ENCODE results near the gene FBXW7. TPM values are rescaled to one million over a fixed set of nuclear protein-coding genes. Genes with fewer than 3 reads are reported as not detected.

Gene FBXW7
- total RNA-seq, 1 experiment from 2014 or later, result 23.0 TPM

GRCh38 chr4:152530600-152530999 lies 5.3 kb downstream of the FBXW7 start (continued):
- TF ChIP-seq CTCF (IDR thresholded peaks at IDR 0.05 in 2 of 3, conservative IDR thresholded peaks at IDR 0.05 in 1 of 3; ENCODE audit: borderline replicate concordance in 1 of 3, insufficient read depth in 1 of 3, low read depth in 2 of 3, low read length in 2 of 3) (no peak), SRF (IDR thresholded peaks at IDR 0.05; ENCODE audit: low read depth) (no peak), CEBPB (IDR thresholded peaks at IDR 0.05; ENCODE audit: low read depth) (no peak), ATF3 (IDR thresholded peaks at IDR 0.05) (no peak)

- ChIA-PET POLR2A (no interaction called here), CTCF (no interaction called here), RAD21 (ENCODE audit: low non-redundant PET in 1 of 2, low total read pairs in 2 of 2, uncharacterized antibody in 2 of 2, unreplicated experiment in 2 of 2) (no interaction called here)
- H3K9me3 ChIP-seq (ENCODE audit: control insufficient read depth in 1 of 2, insufficient read depth in 1 of 2, low read depth in 1 of 2, low read length in 2 of 2), result no peaks in the 10 kb centered on the region
- H3K79me2 ChIP-seq (ENCODE audit: insufficient read depth, low read length), result peaks cover 100% of the 10 kb centered on the region
- no TSS peak for BruUV-seq (replicated peaks)
- H4K20me1 ChIP-seq (ENCODE audit: insufficient read depth), result peaks cover 9% of the 10 kb centered on the region; the same call in 1 of the 2 replicates
- 0 out of 4 replicates have a peak, but pooled peaks cover 0 to 11% of the 10 kb centered on the region in 2 experiments for H3K36me3 ChIP-seq (ENCODE audit: control insufficient read depth in 1 of 2, insufficient read depth in 2 of 2, low read length in 2 of 2)
- no peak overlapping the region for H2AFZ ChIP-seq (ENCODE audit: low read depth, low read length, poor library complexity, severe bottlenecking)
- H3K4me3 ChIP-seq (replicated peaks in 1 of 2; ENCODE audit: low read depth in 1 of 2, low read length in 2 of 2), result no peak overlapping the region
- ATAC-seq (no peak), DNase-seq (ENCODE audit: low read depth, low spot score) (no peak)
- H3K9ac ChIP-seq (ENCODE audit: low read length), result no peak overlapping the region
- no peak overlapping the region for H3K4me2 ChIP-seq (ENCODE audit: low read length)
- H3K27me3 ChIP-seq (ENCODE audit: insufficient read depth, low read length), result no peaks in the 10 kb centered on the region
- no peaks in the 10 kb centered on the region for H3K9me2 ChIP-seq (ENCODE audit: insufficient read depth)
- intact Hi-C loops (cut with micrococcal nuclease), result no loop called here
- H3K27ac ChIP-seq (ENCODE audit: low read depth, low read length), result no peak overlapping the region
- peaks cover 8 to 11% of the 10 kb centered on the region in 2 experiments; a peak in 3 of 4 replicates for H3K4me1 ChIP-seq (ENCODE audit: control insufficient read depth in 1 of 2, insufficient read depth in 2 of 2, low read length in 2 of 2)
- TF ChIP-seq JUND (IDR thresholded peaks at IDR 0.05), result no peak
- TF ChIP-seq SIN3A (IDR thresholded peaks at IDR 0.05; ENCODE audit: low read depth), result no peak
- no peak for TF ChIP-seq RAD21 (IDR thresholded peaks at IDR 0.05; ENCODE audit: low read depth)
- no peak for TF ChIP-seq CBX3 (IDR thresholded peaks at IDR 0.05; ENCODE audit: low read depth)
- no peak for TF ChIP-seq EZH2 (IDR thresholded peaks at IDR 0.05)
- no peak for TF ChIP-seq TCF7L2 (IDR thresholded peaks at IDR 0.05; ENCODE audit: borderline replicate concordance, extremely low read depth, insufficient read depth, insufficient read length)
- TF ChIP-seq SRF (IDR thresholded peaks at IDR 0.05; ENCODE audit: low read depth), result no peak
- TF ChIP-seq ATF3 (IDR thresholded peaks at IDR 0.05), result no peak
- TF ChIP-seq MAX (IDR thresholded peaks at IDR 0.05), result no peak
- TF ChIP-seq REST (IDR thresholded peaks at IDR 0.05; ENCODE audit: low read depth), result no peak
- TF ChIP-seq SP1 (IDR thresholded peaks at IDR 0.05; ENCODE audit: low read depth), result no peak
- TF ChIP-seq ZFX (IDR thresholded peaks at IDR 0.05), result no peak
- TF ChIP-seq POLR2A (IDR thresholded peaks at IDR 0.05; ENCODE audit: borderline replicate concordance, extremely low read depth, insufficient read depth, insufficient read length), result no peak
- no peak for TF ChIP-seq CEBPB (IDR thresholded peaks at IDR 0.05; ENCODE audit: low read depth)
- no peak for TF ChIP-seq CTCF (IDR thresholded peaks at IDR 0.05 in 2 of 3, conservative IDR thresholded peaks at IDR 0.05 in 1 of 3; ENCODE audit: borderline replicate concordance in 1 of 3, insufficient read depth in 1 of 3, low read depth in 2 of 3, low read length in 2 of 3)
- no peak for TF ChIP-seq EGR1 (IDR thresholded peaks at IDR 0.05; ENCODE audit: low read depth)
- no peak for TF ChIP-seq ELF1 (IDR thresholded peaks at IDR 0.05; ENCODE audit: borderline replicate concordance, low read depth)
- TF ChIP-seq YY1 (IDR thresholded peaks at IDR 0.05; ENCODE audit: extremely low read depth, insufficient replicate concordance, low read depth, low read length), result no peak
Observed at GRCh38 chr4:152529880-152530279, 6.0 kb downstream of the FBXW7 start.

Data from HCT116 (cell line).